ENCODE measurements around the gene LRP2BP.
A peak's percentile ranks its signal among the peaks of the same experiment; 100 is the strongest.

The LRP2BP gene

DNA sequence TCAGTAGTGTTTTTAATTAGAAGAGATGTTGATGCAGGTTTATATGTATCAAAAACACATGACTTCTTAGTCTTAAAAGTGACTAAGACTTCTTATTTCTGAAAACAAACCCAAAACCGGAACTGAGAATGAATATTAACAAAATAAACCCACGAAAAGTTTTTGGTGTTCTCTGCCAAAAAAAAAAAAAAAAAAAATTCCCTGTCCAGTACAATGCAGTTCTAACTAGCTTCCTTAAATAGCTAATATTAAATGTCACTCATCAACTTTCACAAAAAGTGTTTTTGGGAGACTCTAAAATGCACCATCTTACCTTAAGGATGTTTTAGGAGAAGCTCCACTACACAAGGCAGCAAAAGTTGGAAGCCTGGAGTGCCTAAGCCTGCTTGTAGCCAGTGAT, 2.9 kb upstream of the LRP2BP start:
- Histone ChIP-seq H3K4me3 (ENCODE audit: low read depth, low read length) (no peak overlapping the region), H3K36me3 (replicated peaks) (no peaks in the 10 kb centered on the region), H3K27ac (no peak overlapping the region), H3K27me3 (replicated peaks) (no peaks in the 10 kb centered on the region)
- in situ Hi-C loops (cut with HindIII; ENCODE audit: low pct_ligation_motif_present, low sequenced_read_pairs) = no loop called here
- TF ChIP-seq, protein P1, sequence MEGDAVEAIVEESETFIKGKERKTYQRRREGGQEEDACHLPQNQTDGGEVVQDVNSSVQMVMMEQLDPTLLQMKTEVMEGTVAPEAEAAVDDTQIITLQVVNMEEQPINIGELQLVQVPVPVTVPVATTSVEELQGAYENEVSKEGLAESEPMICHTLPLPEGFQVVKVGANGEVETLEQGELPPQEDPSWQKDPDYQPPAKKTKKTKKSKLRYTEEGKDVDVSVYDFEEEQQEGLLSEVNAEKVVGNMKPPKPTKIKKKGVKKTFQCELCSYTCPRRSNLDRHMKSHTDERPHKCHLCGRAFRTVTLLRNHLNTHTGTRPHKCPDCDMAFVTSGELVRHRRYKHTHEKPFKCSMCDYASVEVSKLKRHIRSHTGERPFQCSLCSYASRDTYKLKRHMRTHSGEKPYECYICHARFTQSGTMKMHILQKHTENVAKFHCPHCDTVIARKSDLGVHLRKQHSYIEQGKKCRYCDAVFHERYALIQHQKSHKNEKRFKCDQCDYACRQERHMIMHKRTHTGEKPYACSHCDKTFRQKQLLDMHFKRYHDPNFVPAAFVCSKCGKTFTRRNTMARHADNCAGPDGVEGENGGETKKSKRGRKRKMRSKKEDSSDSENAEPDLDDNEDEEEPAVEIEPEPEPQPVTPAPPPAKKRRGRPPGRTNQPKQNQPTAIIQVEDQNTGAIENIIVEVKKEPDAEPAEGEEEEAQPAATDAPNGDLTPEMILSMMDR (IDR thresholded peaks at IDR 0.05; ENCODE audit: low read depth, low read length, missing control alignments) = no peak
- no peak for DNase-seq

DNA sequence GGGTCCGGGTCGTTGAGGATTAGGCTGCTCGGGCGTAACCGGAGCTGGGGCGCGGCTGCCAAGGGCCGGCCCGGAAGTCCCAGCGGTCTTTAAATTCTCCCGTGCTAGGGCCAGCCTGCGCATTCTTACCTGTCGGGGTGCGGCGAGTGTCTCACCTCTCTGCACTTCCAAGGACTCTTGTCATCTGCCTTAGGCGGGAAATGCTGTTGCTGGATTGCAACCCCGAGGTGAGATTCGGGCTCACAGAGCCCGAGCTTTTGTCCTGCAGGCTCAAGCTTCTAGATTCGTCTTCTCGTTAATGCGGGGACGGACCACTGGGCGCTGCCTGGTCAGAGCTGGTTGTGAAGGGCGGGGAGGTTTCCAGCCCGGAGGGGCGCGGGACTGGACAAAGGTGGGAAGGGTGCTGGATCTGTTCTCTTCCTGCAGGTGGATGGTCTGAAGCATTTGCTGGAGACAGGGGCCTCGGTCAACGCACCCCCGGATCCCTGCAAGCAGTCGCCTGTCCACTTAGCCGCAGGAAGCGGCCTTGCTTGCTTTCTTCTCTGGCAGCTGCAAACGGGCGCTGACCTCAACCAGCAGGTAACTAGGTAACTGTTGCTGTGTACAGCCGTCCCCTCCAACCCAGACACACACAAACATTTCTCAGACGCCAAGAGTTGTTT, 1.1 kb upstream of the LRP2BP start, which contains the start of gene ANKRD37:
Gene ANKRD37 (plus strand): TSS at position 118 of the 662 bp plus-strand sequence. CDS start 83 bp downstream, at position 201.
- no peaks in the 10 kb centered on the region for H3K36me3 ChIP-seq (replicated peaks)
- peak within 1 kb of the TSS; percentile 70 for H3K4me3 ChIP-seq (ENCODE audit: low read depth, low read length)
- in situ Hi-C loops (cut with HindIII; ENCODE audit: low pct_ligation_motif_present, low sequenced_read_pairs) = no loop called here
- H3K27me3 ChIP-seq (replicated peaks) = no peaks in the 10 kb centered on the region
- TF ChIP-seq, protein P1 (IDR thresholded peaks at IDR 0.05; ENCODE audit: low read depth, low read length, missing control alignments) = peak; percentile 33
- DNase-seq = peak; percentile 38
- peak within 1 kb of the TSS; percentile 93 for H3K27ac ChIP-seq

DNA sequence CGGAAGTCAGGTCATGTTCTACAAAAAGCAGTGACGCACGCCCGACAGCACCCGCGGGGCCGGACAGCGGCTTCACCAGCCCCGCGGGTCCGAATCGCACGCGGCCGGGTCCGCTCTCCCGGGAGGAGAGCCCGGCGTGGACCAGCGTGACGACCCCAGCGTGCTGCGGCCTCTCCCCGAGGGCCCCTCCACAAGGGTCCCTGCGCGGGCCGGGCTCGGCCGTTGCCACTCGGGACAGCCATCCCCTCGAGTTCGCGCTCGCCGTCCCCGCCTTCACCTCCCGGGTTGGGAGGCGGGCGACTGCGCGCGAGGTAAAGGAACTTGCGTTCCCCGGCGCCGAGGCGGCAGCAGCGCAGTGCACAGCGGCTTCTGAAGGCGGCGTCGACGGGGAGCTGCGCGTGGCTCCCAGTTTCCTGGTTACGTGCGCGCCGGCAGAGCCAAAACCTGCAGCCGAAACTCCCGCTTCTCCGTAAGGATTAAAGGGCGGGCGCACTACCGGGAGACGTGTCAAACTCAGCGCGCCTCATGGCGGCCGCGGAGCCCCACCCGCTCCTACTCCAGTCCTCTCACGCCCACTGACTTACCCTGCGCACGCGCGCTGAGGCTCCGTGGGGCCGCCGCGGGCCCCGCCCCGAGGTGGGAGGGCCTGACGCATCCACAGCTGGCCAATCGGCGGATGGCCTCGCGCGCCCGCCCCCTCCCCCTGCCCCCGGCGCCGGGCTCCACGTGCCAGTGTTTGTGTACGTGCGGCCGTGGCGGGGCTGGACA, 416 bp upstream of the LRP2BP start:
- TF ChIP-seq, protein P1 (IDR thresholded peaks at IDR 0.05; ENCODE audit: low read depth, low read length, missing control alignments) = no peak
- Histone ChIP-seq H3K27me3 (replicated peaks) (no peaks in the 10 kb centered on the region), H3K27ac (peak overlapping the region; percentile 93), H3K36me3 (replicated peaks) (no peaks in the 10 kb centered on the region), H3K4me3 (ENCODE audit: low read depth, low read length) (peak overlapping the region; percentile 70)
- DNase-seq = peak; percentile 96
- in situ Hi-C loops (cut with HindIII; ENCODE audit: low pct_ligation_motif_present, low sequenced_read_pairs) = no loop called here

DNA sequence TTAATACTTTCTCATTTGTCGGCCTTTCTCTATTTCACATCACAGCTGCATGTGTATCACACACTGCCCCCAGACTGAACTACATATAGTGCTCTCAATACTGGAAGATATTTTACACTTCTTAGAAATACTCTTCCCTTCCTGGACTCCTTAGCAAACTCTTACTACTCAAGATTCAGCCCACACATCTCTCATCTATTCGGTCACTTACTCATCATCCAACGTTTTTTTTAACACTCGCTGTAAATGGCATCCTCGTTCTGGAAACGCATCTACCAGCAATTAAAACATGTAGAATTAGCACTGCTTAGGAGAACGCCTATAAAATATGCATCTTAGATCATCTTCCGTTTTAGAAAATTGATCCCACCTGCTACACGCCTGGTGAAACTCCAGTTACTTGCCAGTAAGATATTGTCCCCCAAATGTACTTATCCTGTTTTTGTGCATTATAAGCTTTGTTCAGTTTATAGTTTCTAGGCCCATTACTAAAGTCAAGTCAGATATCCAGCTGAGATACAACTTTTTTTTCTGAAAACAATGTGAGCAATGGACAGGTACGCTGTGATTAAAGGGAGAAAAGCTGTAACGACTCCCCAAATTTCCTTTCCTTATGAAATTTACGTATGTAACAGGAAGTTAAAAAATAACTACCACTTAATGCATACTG, 1.0 kb downstream of the LRP2BP start:
- Histone ChIP-seq H3K27ac (no peak overlapping the region), H3K4me3 (ENCODE audit: low read depth, low read length) (peak overlapping the region; percentile 70), H3K36me3 (replicated peaks) (no peaks in the 10 kb centered on the region), H3K27me3 (replicated peaks) (no peaks in the 10 kb centered on the region)
- in situ Hi-C loops (cut with HindIII; ENCODE audit: low pct_ligation_motif_present, low sequenced_read_pairs) = no loop called here
- TF ChIP-seq, protein P1 (IDR thresholded peaks at IDR 0.05; ENCODE audit: low read depth, low read length, missing control alignments) = no peak
- DNase-seq = no peak

DNA sequence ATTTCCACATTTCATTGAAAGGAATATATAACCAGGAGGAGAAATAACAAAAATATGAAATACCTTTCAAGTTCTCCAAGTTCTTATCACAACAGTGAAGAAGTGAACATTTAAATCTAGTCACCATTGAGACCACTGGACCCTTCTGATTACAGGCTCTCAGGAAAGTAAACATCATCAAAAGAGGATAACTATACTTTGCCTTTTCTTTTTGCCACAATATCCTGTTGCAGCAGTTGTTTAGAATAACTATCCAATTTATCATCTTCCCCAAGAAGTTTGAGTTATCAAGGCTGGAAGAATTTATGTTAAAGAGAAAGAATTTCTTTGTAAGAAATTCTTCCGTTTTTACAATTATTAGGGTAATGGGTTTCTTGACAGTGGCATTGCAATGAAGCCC, 3.6 kb downstream of the LRP2BP start:
- in situ Hi-C loops (cut with HindIII; ENCODE audit: low pct_ligation_motif_present, low sequenced_read_pairs) = no loop called here
- H3K27ac ChIP-seq = no peak overlapping the region
- H3K4me3 ChIP-seq (ENCODE audit: low read depth, low read length) = no peak overlapping the region
- TF ChIP-seq, protein P1 (IDR thresholded peaks at IDR 0.05; ENCODE audit: low read depth, low read length, missing control alignments) = no peak
- no peak for DNase-seq
- no peaks in the 10 kb centered on the region for H3K36me3 ChIP-seq (replicated peaks)
- H3K27me3 ChIP-seq (replicated peaks) = no peaks in the 10 kb centered on the region
